Liver (tissue), 9 donors: ENCODE data around the gene CARMIL1. TPM values are rescaled to one million over a fixed set of nuclear protein-coding genes. Genes with fewer than 3 reads are reported as not detected.

Source experiments
- DNase-seq: peaks from one replicate; pipeline ENCODE4 v3.0.0-alpha.2; 2017; ENCODE audit warnings: low spot score
- H3K27ac ChIP-seq, 2 donors: one replicate each; pipeline ENCODE4 v1.7.0; 2013; ENCODE audit warnings: inconsistent platforms in 2 of 2, low read length in 2 of 2, control low read depth in 1 of 2, low read depth in 1 of 2, mild to moderate bottlenecking in 1 of 2
- H3K27me3 ChIP-seq, 4 donors: one replicate each; pipeline versions ENCODE4 v1.6.1 to v1.7.0; 2013; ENCODE audit warnings: low read length in 3 of 4, inconsistent platforms in 1 of 4, mild to moderate bottlenecking in 1 of 4, moderate library complexity in 1 of 4; ENCODE audit not compliant: control insufficient read depth in 4 of 4, insufficient read depth in 4 of 4
- H3K36me3 ChIP-seq, 4 donors: one replicate each; pipeline versions ENCODE4 v1.6.1 to v1.7.0; 2013; ENCODE audit warnings: low read length in 3 of 4, mild to moderate bottlenecking in 3 of 4, low read depth in 1 of 4, moderate library complexity in 1 of 4; ENCODE audit not compliant: control insufficient read depth in 4 of 4, insufficient read depth in 3 of 4
- H3K4me1 ChIP-seq, 4 donors: one replicate each; pipeline versions ENCODE4 v1.6.1 to v1.7.0; 2013; ENCODE audit warnings: low read length in 3 of 4, mild to moderate bottlenecking in 3 of 4, moderate library complexity in 1 of 4; ENCODE audit not compliant: control insufficient read depth in 4 of 4, insufficient read depth in 4 of 4
- H3K4me3 ChIP-seq, 3 donors: one replicate each; pipeline versions ENCODE4 v1.6.1 to v1.7.0; 2013; ENCODE audit warnings: low read length in 3 of 3, control low read depth in 1 of 3, low read depth in 1 of 3, mild to moderate bottlenecking in 1 of 3
- H3K9ac ChIP-seq, 2 donors: one replicate each; pipeline ENCODE4 v1.7.0; 2013; ENCODE audit warnings: low read length in 2 of 2, mild to moderate bottlenecking in 2 of 2, moderate library complexity in 2 of 2, control low read depth in 1 of 2, low read depth in 1 of 2
- H3K9me3 ChIP-seq, 4 donors: one replicate each; pipeline versions ENCODE4 v1.6.1 to v1.7.0; 2013; ENCODE audit warnings: low read length in 3 of 4; ENCODE audit not compliant: control insufficient read depth in 4 of 4
- ATF3 ChIP-seq: IDR thresholded peaks from 2 replicates; pipeline ENCODE4 v1.6.1; 2016; ENCODE audit warnings: antibody characterized with exemption
- CTCF ChIP-seq: fragments of 150-350 bp; IDR thresholded peaks from 2 replicates; pipeline ENCODE4 v1.5.1; 2017; ENCODE audit warnings: improper control_type of control experiment, low read depth, low read length; ENCODE audit not compliant: missing input control
- EGR1 ChIP-seq, 2 donors: IDR thresholded peaks; 2 replicates each; pipeline ENCODE4 v1.6.1; 2016 to 2018; ENCODE audit warnings: antibody characterized with exemption in 2 of 2, low read depth in 2 of 2
- FOXA1 ChIP-seq: IDR thresholded peaks from 2 replicates; pipeline ENCODE4 v1.6.1; 2016; ENCODE audit warnings: antibody characterized with exemption
- FOXA2 ChIP-seq: IDR thresholded peaks from 2 replicates; pipeline ENCODE4 v1.6.1; 2016; ENCODE audit warnings: antibody characterized with exemption
- HNF4A ChIP-seq, 2 donors: conservative IDR thresholded peaks; 2 replicates each; pipeline ENCODE4 v1.6.1; 2016; ENCODE audit warnings: antibody characterized with exemption in 2 of 2, mild to moderate bottlenecking in 2 of 2
- HNF4G ChIP-seq: IDR thresholded peaks from 2 replicates; pipeline ENCODE4 v1.6.1; 2016; ENCODE audit warnings: antibody characterized with exemption
- NR2F2 ChIP-seq: IDR thresholded peaks from 2 replicates; pipeline ENCODE4 v1.6.1; 2016; ENCODE audit warnings: antibody characterized with exemption
- REST ChIP-seq: IDR thresholded peaks from 2 replicates; pipeline ENCODE4 v1.6.1; 2016; ENCODE audit warnings: antibody characterized with exemption, mild to moderate bottlenecking
- RXRA ChIP-seq, 2 donors: IDR thresholded peaks; 2 replicates each; pipeline ENCODE4 v1.6.1; 2017 to 2018; ENCODE audit warnings: antibody characterized with exemption in 2 of 2, mild to moderate bottlenecking in 1 of 2
- SP1 ChIP-seq: IDR thresholded peaks from 2 replicates; pipeline ENCODE4 v1.6.1; 2018; ENCODE audit warnings: antibody characterized with exemption, mild to moderate bottlenecking
- TAF1 ChIP-seq: conservative IDR thresholded peaks from 2 replicates; pipeline ENCODE4 v1.6.1; 2016; ENCODE audit warnings: antibody characterized with exemption, mild to moderate bottlenecking
- YY1 ChIP-seq: IDR thresholded peaks from 2 replicates; pipeline ENCODE4 v1.6.1; 2016; ENCODE audit warnings: antibody characterized with exemption, mild to moderate bottlenecking
- ZBTB33 ChIP-seq: IDR thresholded peaks from 2 replicates; pipeline ENCODE4 v1.6.1; 2016; ENCODE audit warnings: antibody characterized with exemption
- WGBS: extraction: QIAGEN DNeasy Blood & Tissue Kit; methylation state at CpG from one replicate; pipeline ENCODE4 v1.1.7; 2013; 5-methylcytosine and 5-hydroxymethylcytosine counted together
- polyA plus RNA-seq, 2 donors: library from polyadenylated mRNA; stranded (reverse) in 1 of 2; unstranded in 1 of 2; fragments of 200-250 nt in 1 of 2; fragments of >200 nt in 1 of 2; fragmentation: Nextera tagmentation in 1 of 2; extraction: Ambion mirVana in 1 of 2; gene quantifications; one replicate each; pipeline versions ENCODE4 v1.2.1 to v1.2.3, GENCODE V29; 2013 to 2015
- total RNA-seq, 2 donors: library from RNA; depleted of rRNA; stranded (reverse); fragments of >200 nt; gene quantifications; one replicate each; pipeline ENCODE4 v1.2.3, GENCODE V29; 2014
- donor health status: healthy.
- donor health status: healthy.
- donor health status: healthy.
- donor health status: healthy.
- donor health status: healthy.

The CARMIL1 gene
- total and polyA plus RNA-seq, 4 donors = 1.4 to 9.5 (median 3.5) TPM

- no peaks in the 10 kb centered on the region for H3K27me3 ChIP-seq
- no peak overlapping the region for H3K4me3 ChIP-seq
- no peak overlapping the region for H3K27ac ChIP-seq
- no peaks in the 10 kb centered on the region for H3K36me3 ChIP-seq
- H3K9ac ChIP-seq = no peak overlapping the region
- H3K9me3 ChIP-seq = no peaks in the 10 kb centered on the region
- TF ChIP-seq EGR1 (IDR thresholded peaks at IDR 0.05; ENCODE audit: low read depth in 2 of 2) (no peak), SP1 (no peak), YY1 (no peak), HNF4A (conservative IDR thresholded peaks at IDR 0.05) (no peak), NR2F2 (no peak), REST (no peak), FOXA1 (no peak), FOXA2 (no peak), ZBTB33 (no peak), TAF1 (no peak), RXRA (IDR thresholded peaks at IDR 0.05) (no peak), ATF3 (no peak)
- peaks cover 0 to 3% (median 0%) of the 10 kb centered on the region in 4 donors for H3K4me1 ChIP-seq
- WGBS = 97% methylated on average over 4 of the region's 4 CpGs
- no peak for DNase-seq
Measured at GRCh38 chr6:25326126-25326525, 47.0 kb downstream of the CARMIL1 start.

- H3K9me3 ChIP-seq = no peaks in the 10 kb centered on the region
- no peak overlapping the region for H3K4me3 ChIP-seq
- H3K36me3 ChIP-seq = no peaks in the 10 kb centered on the region
- H3K27me3 ChIP-seq = no peaks in the 10 kb centered on the region
- DNase-seq = no peak
- no peak for TF ChIP-seq YY1
- TF ChIP-seq TAF1 = no peak
- TF ChIP-seq HNF4G = no peak
- no peak for TF ChIP-seq CTCF
- no peak for TF ChIP-seq RXRA (IDR thresholded peaks at IDR 0.05)
- H3K9ac ChIP-seq = no peak overlapping the region
- H3K27ac ChIP-seq = no peak overlapping the region
- H3K4me1 ChIP-seq = peaks cover 0 to 3% (median 0%) of the 10 kb centered on the region in 4 donors
- 76% methylated on average over 4 of the region's 4 CpGs for WGBS
Measured at GRCh38 chr6:25326960-25327359, 47.8 kb downstream of the CARMIL1 start.
